ENCODE measurements around the gene CD59.
"Not testable (repeated sequence)": the region's sequence is repeated elsewhere in the genome, so short reads cannot be mapped to it uniquely, and the experiment has no call there.

Gene CD59

DNA sequence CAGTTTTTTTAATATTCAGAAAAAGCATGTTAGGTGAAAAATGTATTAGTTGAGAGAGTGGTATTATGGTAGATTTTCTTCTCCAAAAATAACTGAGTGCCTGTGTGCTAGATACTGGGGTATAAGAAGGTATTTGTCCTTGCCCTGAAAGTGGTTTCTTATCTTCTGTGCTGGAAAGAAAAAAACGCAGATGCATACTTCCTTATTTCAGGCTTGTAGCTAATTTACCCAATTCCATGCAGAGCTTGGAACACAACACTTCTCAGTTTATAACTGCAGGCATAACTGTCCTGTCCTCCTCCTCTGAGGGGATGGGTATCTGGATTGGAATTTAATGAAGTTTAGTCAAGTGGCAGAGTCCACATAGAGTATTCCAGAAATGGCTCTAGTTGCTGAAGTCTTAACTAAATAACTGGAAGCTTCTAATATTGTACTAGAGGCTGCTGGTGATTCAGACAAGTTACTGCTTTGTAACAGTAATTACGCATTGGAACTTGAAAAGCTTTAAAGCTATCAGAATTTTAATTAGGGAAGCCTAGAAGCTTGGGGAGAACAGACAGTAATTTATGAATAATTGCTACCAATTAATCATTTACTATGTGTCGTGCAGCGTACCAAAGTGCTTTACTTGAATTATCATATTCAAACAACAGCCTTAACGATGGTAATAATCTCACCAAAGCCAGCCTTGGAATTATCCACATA is 22.9 kb downstream of the CD59 start:
- no peak for DNase-seq

DNA sequence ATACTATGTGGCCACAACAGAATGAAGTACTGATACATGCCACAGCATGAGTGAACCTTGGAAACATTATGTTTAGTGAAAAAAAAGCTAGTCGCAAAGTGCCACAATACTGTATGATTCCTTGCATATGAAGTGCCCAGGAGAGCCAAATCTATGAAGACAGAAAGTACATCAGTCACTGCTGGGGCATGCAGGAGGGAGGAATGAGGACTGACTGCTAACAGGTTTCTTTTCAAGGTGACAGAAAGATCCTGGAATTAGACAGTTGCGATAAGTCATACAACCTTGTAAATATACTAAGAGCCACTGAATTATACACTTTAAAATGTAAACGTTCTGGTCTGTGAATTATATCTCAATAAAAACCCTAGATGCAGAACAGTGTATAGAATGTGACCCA is 23.8 kb downstream of the CD59 start:
- DNase-seq, result no peak

DNA sequence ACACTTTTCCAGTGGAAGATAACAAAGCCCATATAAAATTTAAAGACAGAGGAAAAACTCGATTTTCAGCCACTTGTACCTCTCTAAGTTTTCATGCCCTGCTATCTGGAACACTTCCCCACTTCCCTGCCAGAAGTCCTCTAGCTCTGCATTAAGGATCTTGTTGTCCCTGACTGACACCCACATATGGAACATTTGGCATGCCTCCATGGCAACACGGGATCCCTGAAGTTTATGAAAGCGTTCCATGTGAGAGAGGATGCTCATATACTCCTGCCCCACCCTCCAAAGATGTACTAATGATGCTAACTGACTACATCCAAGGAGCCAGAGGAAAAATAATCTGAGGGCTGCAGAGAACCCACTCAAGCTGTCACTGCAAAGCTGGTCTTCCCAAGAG is 26.8 kb downstream of the CD59 start:
- no peak for DNase-seq

DNA sequence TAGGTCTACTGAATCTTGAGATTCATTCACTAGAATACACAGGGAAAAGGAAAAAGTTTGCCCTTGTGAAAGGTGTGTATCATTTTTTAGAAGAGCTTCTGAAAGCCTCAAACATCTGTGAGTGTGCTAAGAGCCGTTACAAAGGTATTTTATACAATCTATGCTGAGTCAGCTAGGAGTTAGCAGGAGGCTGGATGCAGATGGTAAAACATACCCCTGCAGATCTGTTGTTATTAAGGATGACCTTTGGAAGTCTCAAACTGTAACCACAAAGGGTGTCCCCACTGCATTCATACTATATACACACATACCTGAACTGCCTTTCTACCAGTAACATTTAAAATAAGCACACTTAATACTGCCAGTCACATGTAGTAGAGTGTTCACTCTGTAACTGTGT is 27.2 kb downstream of the CD59 start:
- no peak for DNase-seq

DNA sequence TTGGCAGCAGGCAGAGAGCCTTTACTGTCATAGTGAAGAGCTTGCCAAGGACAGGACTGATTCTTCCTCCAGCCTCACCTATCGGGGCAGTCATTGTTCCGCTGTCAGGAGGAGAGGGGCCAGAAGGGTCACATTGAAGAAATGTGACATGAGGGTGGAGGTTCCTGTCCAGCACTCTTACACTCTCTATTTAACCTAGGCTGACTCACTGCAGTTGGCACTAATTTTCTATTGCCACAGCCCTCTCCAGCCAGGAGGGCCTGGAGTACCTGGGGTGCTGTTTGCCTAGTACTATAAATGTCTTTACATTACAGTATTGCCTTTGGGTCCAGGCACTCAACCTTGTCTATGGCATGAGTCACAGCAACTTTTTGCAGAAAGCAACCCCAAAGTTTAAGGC is 28.4 kb downstream of the CD59 start:
- not testable (repeated sequence) for DNase-seq

- DNase-seq, result no peak
These were observed 29.3 kb downstream of the CD59 start for GRCh38 chr11:33706966-33707365.

DNA sequence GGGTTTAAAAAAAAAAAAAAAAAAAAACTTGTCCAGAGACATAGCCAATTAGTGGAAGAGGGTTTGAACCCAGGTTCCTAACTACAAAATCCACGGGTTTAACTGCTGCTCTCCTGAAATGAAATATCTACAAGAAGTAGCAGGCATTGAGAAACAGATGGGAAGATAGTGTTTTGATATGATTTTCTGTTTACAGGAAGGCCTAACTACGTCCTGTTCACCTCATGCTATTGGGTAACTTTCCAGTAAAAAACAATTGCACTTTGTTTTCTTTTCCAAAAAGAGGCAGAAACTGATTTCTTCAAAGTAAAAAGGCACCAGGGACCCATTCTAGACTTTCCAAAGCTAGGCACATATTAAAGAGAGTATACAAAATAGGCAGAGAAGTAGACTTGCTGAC is 29.7 kb downstream of the CD59 start:
- no peak for DNase-seq

- no peak for DNase-seq
These were observed 31.8 kb downstream of the CD59 start for GRCh38 chr11:33704240-33705002.

GRCh38 chr11:33703788-33704187 is 32.4 kb downstream of the CD59 start:
- no peak for DNase-seq

- no peak for DNase-seq
These were observed 33.0 kb downstream of the CD59 start for GRCh38 chr11:33703234-33703633.

- no peak for DNase-seq
These were observed 34.7 kb downstream of the CD59 start for GRCh38 chr11:33701302-33702230.

- DNase-seq, result peak; percentile 52
These were observed 35.5 kb downstream of the CD59 start, which contains the start of gene C11orf91 for GRCh38 chr11:33700502-33701271. Gene C11orf91, minus strand, starts transcription at chr11:33700826. Its CDS starts 86 bp downstream, at chr11:33700740.

GRCh38 chr11:33700063-33700501 is 36.1 kb downstream of the CD59 start:
- DNase-seq, result no peak

GRCh38 chr11:33699515-33700062 is 36.6 kb downstream of the CD59 start:
- DNase-seq, result no peak

GRCh38 chr11:33698921-33699320 is 37.3 kb downstream of the CD59 start:
- no peak for DNase-seq

GRCh38 chr11:33697997-33698396 is 38.2 kb downstream of the CD59 start:
- no peak for DNase-seq

DNA sequence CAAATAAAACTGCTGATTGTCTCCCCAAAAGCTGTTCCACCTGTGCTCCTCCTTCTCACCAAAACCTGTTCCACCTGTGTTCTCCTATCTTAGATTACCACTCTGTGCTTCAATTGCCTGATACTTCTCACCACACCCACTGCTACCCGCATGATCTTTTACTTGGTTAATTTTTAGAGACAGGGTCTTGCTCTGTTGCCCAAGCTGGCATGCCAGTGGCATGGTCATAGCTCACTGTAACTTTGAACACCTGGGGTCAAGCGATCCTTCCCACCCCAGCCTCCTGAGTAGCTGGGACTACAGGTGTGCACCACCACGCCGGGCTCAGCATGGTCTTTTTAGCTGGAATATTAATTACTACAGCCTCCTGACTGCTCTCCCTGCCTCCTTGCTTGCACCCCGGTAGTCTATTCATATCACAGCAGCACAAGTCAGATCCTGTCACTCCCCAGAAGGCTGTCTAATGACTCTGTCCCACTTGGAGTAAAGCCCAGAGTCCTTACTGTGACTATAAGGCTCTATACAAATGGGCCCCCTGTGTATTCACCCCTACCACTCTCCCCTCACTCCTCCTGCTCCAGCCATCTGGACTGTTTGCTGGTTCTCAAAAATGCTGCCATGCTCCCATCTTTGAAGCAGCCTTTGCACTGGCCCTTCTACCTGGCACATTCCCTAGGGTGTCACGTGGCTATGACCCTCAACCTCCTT is 39.1 kb downstream of the CD59 start:
- DNase-seq, result no peak

DNA sequence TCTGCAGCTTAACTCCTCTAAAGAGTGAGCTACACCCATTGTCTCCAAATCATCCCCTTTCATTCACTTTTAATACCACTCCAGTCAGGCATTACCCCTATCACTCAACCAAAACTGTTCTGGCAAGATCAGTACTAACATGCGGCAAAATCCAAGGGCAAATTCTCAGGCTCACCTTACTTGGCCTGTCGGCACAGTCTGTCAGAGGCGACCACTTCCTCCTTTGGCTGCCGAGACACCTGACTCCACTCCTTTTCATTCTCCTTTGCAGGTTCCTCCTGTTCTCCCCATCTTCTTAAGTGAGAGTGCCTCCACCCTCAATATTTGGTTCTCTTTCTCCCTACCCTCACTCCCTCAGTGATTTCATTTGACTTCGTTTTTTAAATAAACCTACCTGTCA is 39.8 kb downstream of the CD59 start:
- no peak for DNase-seq

GRCh38 chr11:33695051-33695566 is 41.1 kb downstream of the CD59 start:
- DNase-seq, result no peak

GRCh38 chr11:33694346-33695050 is 41.7 kb downstream of the CD59 start:
- no peak for DNase-seq

GRCh38 chr11:33692541-33692940 is 43.7 kb downstream of the CD59 start:
- DNase-seq, result no peak
